Keratinocyte (primary cell): ENCODE results near the gene PTPN4. TPM values are rescaled to one million over a fixed set of nuclear protein-coding genes. Genes with fewer than 3 reads are reported as not detected.

Experiments
- DNase-seq: peaks from one replicate; pipeline ENCODE4 v3.0.0-alpha.2; 2011; ENCODE audit warnings: low read depth, missing footprints, low spot score
- FAIRE-seq: peaks from 2 replicates; lab custom pipeline; 2011; peaks lifted over from hg19 to GRCh38; lab: Jason Lieb, UNC
- H2AFZ ChIP-seq: 2 replicates; pipeline ENCODE4 v1.6.0; 2012; ENCODE audit warnings: low read length, control low read depth, inconsistent platforms; ENCODE audit not compliant: control insufficient read depth
- H3K27ac ChIP-seq: 2 replicates; pipeline ENCODE4 v1.5.1; 2011; ENCODE audit warnings: low read length; ENCODE audit not compliant: control insufficient read depth, insufficient read depth
- H3K27me3 ChIP-seq: 3 replicates; pipeline ENCODE4 v1.6.0; 2011; ENCODE audit warnings: low read length; ENCODE audit not compliant: control insufficient read depth, insufficient read depth; ENCODE audit errors: extremely low read depth
- H3K36me3 ChIP-seq, 2 experiments: 2 replicates in 1 of 2; 3 replicates in 1 of 2; pipeline ENCODE4 v1.5.1; 2011; ENCODE audit warnings: low read length in 2 of 2, mild to moderate bottlenecking in 1 of 2; ENCODE audit not compliant: control insufficient read depth in 2 of 2, insufficient read depth in 2 of 2; ENCODE audit errors: extremely low read depth in 1 of 2
- H3K4me1 ChIP-seq: 3 replicates; pipeline ENCODE4 v1.5.1; 2011; ENCODE audit warnings: low read length; ENCODE audit not compliant: control insufficient read depth, insufficient read depth; ENCODE audit errors: extremely low read depth
- H3K4me2 ChIP-seq: 3 replicates; pipeline ENCODE4 v1.6.0; 2011; ENCODE audit warnings: low read depth, low read length; ENCODE audit not compliant: control insufficient read depth, insufficient read depth; ENCODE audit errors: extremely low read depth
- H3K4me3 ChIP-seq, 3 experiments: fragments of 200-600 bp in 1 of 3; sonication (generic) in 1 of 3; 2 replicates in 2 of 3; 3 replicates in 1 of 3; pipeline ENCODE4 v1.5.1; 2011 to 2016; ENCODE audit warnings: low read length in 3 of 3, mild to moderate bottlenecking in 3 of 3, control low read depth in 2 of 3, inconsistent platforms in 1 of 3, low read depth in 1 of 3, mixed read lengths in 1 of 3, mixed run types in 1 of 3, moderate library complexity in 1 of 3; ENCODE audit not compliant: control insufficient read depth in 2 of 3, insufficient read depth in 2 of 3; ENCODE audit errors: extremely low read depth in 1 of 3
- H3K79me2 ChIP-seq: 2 replicates; pipeline ENCODE4 v1.6.0; 2012; ENCODE audit warnings: low read length; ENCODE audit not compliant: control insufficient read depth, insufficient read depth
- H3K9ac ChIP-seq: 3 replicates; pipeline ENCODE4 v1.6.0; 2011; ENCODE audit warnings: low read length; ENCODE audit not compliant: control insufficient read depth, insufficient read depth; ENCODE audit errors: extremely low read depth
- H3K9me1 ChIP-seq: 3 replicates; pipeline ENCODE4 v1.6.0; 2011; ENCODE audit warnings: low read length; ENCODE audit not compliant: control insufficient read depth, insufficient read depth; ENCODE audit errors: extremely low read depth
- H3K9me3 ChIP-seq: 2 replicates; pipeline ENCODE4 v1.5.1; 2012; ENCODE audit warnings: low read depth, low read length; ENCODE audit not compliant: control insufficient read depth
- H4K20me1 ChIP-seq: 3 replicates; pipeline ENCODE4 v1.6.0; 2011; ENCODE audit warnings: low read length; ENCODE audit not compliant: control insufficient read depth, insufficient read depth; ENCODE audit errors: extremely low read depth
- EZH2 ChIP-seq: IDR thresholded peaks from one replicate; pipeline ENCODE4 v1.6.1; 2012; ENCODE audit warnings: inconsistent platforms, mild to moderate bottlenecking, low read length, moderate library complexity
- dilution Hi-C: fragments of 300-500 bp; cut with MboI; formaldehyde crosslinking; loops from one replicate; pipeline ENCODE4 v1.7.0; 2020; ENCODE audit warnings: low sequenced_read_pairs; ENCODE audit not compliant: extremely low pct_ligation_motif_present
- polyA plus RNA-seq, 5 experiments: library from polyadenylated mRNA; depleted of rRNA in 3 of 5; stranded (reverse) in 3 of 5; stranded (forward) in 1 of 5; unstranded in 1 of 5; fragments of >200 nt; gene quantifications; 1 replicate in 1 of 5; 2 replicates in 3 of 5; 3 replicates in 1 of 5; pipeline versions ENCODE4 v1.2.1 to v1.2.3, GENCODE V29; 2011 to 2012; ENCODE audit warnings: missing spikeins in 2 of 5, low read depth in 1 of 5, low replicate concordance in 1 of 5
- TF ChIP-seq, protein P1 (sequence below), 3 experiments: IDR thresholded peaks in 1 of 3; conservative IDR thresholded peaks in 1 of 3; optimal IDR thresholded peaks in 1 of 3; 2 replicates in 2 of 3; 3 replicates in 1 of 3; pipeline versions ENCODE3 to v1.5.1; 2011; ENCODE audit warnings: low read length in 3 of 3, mild to moderate bottlenecking in 3 of 3, moderate library complexity in 2 of 3, control low read depth in 1 of 3, inconsistent platforms in 1 of 3; ENCODE audit not compliant: insufficient read depth in 2 of 3; ENCODE audit errors: extremely low read depth in 1 of 3

Gene PTPN4
- polyA plus RNA-seq, 1 donor (not counting 4 experiments of a cell fraction or from before 2014, with no cell fraction given) = 20.6 TPM

DNA sequence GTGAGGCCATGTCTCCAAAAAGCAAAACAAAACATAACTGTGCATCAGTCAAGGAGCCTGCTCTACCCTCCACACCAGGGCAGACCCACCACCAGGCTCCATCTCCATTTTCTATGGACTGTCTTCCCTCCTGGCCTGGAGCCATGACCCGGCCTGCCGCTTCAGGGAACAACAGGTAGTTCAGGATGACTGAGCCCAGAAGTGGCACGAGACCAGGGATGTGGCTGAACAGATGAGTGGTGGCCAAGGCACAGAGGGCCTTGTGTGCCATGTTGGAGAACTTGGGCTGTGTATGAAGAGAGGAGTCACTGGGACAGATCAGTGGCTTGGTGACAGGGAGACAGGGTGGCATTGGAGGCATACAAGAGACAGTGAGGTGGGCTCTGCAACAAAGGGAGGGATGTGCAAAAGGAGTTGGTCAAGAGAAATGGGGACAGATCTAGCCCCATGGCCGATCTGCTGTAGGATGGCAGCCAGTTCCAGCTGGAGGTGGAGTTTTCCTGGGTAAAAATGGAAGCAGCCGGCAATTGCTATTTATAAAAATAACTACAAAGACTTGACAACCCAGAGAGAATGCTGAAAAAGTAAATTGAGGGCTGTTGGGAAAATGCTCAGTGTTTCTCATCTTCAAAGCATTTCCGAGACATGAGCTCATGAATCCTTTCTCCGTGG is 45.8 kb upstream of the PTPN4 start:
- H4K20me1 ChIP-seq = no peaks in the 10 kb centered on the region
- H3K9ac ChIP-seq = no peak overlapping the region
- no peaks in the 10 kb centered on the region for H3K9me1 ChIP-seq
- no peak for FAIRE-seq
- TF ChIP-seq EZH2 = no peak
- TF ChIP-seq, protein P1, sequence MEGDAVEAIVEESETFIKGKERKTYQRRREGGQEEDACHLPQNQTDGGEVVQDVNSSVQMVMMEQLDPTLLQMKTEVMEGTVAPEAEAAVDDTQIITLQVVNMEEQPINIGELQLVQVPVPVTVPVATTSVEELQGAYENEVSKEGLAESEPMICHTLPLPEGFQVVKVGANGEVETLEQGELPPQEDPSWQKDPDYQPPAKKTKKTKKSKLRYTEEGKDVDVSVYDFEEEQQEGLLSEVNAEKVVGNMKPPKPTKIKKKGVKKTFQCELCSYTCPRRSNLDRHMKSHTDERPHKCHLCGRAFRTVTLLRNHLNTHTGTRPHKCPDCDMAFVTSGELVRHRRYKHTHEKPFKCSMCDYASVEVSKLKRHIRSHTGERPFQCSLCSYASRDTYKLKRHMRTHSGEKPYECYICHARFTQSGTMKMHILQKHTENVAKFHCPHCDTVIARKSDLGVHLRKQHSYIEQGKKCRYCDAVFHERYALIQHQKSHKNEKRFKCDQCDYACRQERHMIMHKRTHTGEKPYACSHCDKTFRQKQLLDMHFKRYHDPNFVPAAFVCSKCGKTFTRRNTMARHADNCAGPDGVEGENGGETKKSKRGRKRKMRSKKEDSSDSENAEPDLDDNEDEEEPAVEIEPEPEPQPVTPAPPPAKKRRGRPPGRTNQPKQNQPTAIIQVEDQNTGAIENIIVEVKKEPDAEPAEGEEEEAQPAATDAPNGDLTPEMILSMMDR (optimal IDR thresholded peaks at IDR 0.05 in 1 of 3, IDR thresholded peaks at IDR 0.05 in 1 of 3, conservative IDR thresholded peaks at IDR 0.05 in 1 of 3; ENCODE audit: extremely low read depth in 1 of 3, insufficient read depth in 2 of 3, low read length in 3 of 3) = no peak
- H3K27me3 ChIP-seq = peaks cover 3% of the 10 kb centered on the region
- H3K4me1 ChIP-seq = no peaks in the 10 kb centered on the region
- H3K4me2 ChIP-seq = no peak overlapping the region
- dilution Hi-C loops = no loop called here
- H3K79me2 ChIP-seq = no peaks in the 10 kb centered on the region
- H2AFZ ChIP-seq = no peak overlapping the region
- no peak overlapping the region for H3K27ac ChIP-seq
- H3K36me3 ChIP-seq = no peaks in the 10 kb centered on the region
- H3K9me3 ChIP-seq = no peaks in the 10 kb centered on the region
- H3K4me3 ChIP-seq = no peak overlapping the region
- DNase-seq = no peak

DNA sequence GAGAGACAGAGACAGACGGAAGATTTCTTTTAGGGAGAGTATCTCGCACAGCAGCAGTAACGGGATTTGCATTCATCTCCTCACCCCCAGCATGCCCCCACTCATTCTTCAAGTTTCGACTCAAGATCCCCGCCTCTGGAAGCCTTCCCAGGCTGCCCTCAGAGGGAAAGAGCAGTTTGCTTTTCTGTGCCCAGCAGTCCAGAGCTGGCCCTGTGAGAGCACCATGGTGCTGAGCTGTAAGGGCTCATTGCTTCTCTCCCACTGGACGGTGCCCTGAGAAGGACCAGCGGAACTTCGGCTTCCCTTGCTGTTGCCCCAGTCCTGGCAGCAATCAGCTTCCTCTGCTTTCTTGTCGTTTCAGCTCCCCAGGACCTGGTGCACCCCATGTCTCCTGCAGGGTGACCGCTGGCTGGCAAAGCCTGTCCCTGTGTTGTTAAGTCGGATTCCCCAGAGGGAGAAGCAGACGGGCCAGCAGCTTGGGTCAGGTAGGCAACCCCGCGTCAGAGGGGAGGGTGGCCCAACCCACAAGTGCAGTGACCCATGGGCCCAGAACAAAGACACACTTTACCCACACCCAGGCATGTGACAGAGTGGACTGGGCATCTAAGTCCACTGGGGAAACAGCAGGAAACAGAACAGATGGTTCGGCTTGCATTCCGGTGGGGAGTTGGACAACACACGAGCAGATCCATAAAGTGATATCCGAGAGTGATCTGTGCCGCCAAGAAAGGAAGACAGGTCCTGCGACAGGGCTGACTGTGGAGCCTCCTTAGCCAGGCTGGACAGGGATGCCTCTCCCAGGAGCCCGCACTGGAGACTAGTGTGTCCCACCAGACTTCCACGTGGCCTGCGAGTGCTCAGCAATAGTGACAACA is 44.1 kb upstream of the PTPN4 start:
- Histone ChIP-seq H3K4me2 (no peak overlapping the region), H2AFZ (no peak overlapping the region), H3K9ac (no peak overlapping the region), H3K27ac (no peak overlapping the region), H4K20me1 (no peaks in the 10 kb centered on the region), H3K36me3 (no peaks in the 10 kb centered on the region), H3K4me1 (no peaks in the 10 kb centered on the region), H3K79me2 (no peaks in the 10 kb centered on the region), H3K9me1 (no peaks in the 10 kb centered on the region), H3K27me3 (peaks cover 3% of the 10 kb centered on the region), H3K4me3 (no peak overlapping the region), H3K9me3 (no peaks in the 10 kb centered on the region)
- FAIRE-seq (no peak), DNase-seq (no peak)
- dilution Hi-C loops = no loop called here
- TF ChIP-seq, protein P1 (optimal IDR thresholded peaks at IDR 0.05 in 1 of 3, IDR thresholded peaks at IDR 0.05 in 1 of 3, conservative IDR thresholded peaks at IDR 0.05 in 1 of 3; ENCODE audit: extremely low read depth in 1 of 3, insufficient read depth in 2 of 3, low read length in 3 of 3) = no peak
- TF ChIP-seq EZH2 = no peak
